Activated T-helper 2 cell treated with anti-CD3 and anti-CD28 coated beads, Interferon-gamma antibody, Interleukin-2, Interleukin-4, amounts not matched to agents 10 μg/mL and 5 μg/mL and 100 μg/mL, durations not matched to agents 14 hours and 24 hours and 36 hours (primary cell): ENCODE measurements around the gene SLC25A6. TPM values are rescaled to one million over a fixed set of nuclear protein-coding genes. Genes with fewer than 3 reads are reported as not detected.
"Not testable (repeated sequence)": the region's sequence is repeated elsewhere in the genome, so short reads cannot be mapped to it uniquely, and the experiment has no call there.

Source experiments
- DNase-seq: peaks from one replicate; pipeline ENCODE4 v3.0.0; 2021; ENCODE audit warnings: low spot score
- H3K27ac Mint-ChIP-seq: one replicate; pipeline ENCODE4 v1.8.0; 2021; ENCODE audit warnings: mixed read lengths
- H3K27me3 Mint-ChIP-seq: one replicate; pipeline ENCODE4 v1.8.0; 2021; ENCODE audit warnings: low read depth, mixed read lengths
- H3K36me3 Mint-ChIP-seq: one replicate; pipeline ENCODE4 v1.8.0; 2021; ENCODE audit warnings: low read depth, mixed read lengths
- H3K4me1 Mint-ChIP-seq: one replicate; pipeline ENCODE4 v1.8.0; 2021; ENCODE audit warnings: low read depth, mixed read lengths
- H3K4me3 Mint-ChIP-seq: one replicate; pipeline ENCODE4 v1.8.0; 2021; ENCODE audit warnings: low read depth, mild to moderate bottlenecking, moderate library complexity, mixed read lengths
- H3K9me3 Mint-ChIP-seq: one replicate; pipeline ENCODE4 v1.8.0; 2021; ENCODE audit warnings: mixed read lengths
- intact Hi-C: fragments of 100-400 bp; cut with micrococcal nuclease; formaldehyde crosslinking; loops from one replicate; pipeline ENCODE4 v1.15.1; 2023
- total RNA-seq: library from RNA; stranded (reverse); gene quantifications from 2 replicates; pipeline ENCODE4 v1.2.3, GENCODE V29; 2022

Gene SLC25A6
- total RNA-seq, 1 donor from 2014 or later: 325 TPM

DNA sequence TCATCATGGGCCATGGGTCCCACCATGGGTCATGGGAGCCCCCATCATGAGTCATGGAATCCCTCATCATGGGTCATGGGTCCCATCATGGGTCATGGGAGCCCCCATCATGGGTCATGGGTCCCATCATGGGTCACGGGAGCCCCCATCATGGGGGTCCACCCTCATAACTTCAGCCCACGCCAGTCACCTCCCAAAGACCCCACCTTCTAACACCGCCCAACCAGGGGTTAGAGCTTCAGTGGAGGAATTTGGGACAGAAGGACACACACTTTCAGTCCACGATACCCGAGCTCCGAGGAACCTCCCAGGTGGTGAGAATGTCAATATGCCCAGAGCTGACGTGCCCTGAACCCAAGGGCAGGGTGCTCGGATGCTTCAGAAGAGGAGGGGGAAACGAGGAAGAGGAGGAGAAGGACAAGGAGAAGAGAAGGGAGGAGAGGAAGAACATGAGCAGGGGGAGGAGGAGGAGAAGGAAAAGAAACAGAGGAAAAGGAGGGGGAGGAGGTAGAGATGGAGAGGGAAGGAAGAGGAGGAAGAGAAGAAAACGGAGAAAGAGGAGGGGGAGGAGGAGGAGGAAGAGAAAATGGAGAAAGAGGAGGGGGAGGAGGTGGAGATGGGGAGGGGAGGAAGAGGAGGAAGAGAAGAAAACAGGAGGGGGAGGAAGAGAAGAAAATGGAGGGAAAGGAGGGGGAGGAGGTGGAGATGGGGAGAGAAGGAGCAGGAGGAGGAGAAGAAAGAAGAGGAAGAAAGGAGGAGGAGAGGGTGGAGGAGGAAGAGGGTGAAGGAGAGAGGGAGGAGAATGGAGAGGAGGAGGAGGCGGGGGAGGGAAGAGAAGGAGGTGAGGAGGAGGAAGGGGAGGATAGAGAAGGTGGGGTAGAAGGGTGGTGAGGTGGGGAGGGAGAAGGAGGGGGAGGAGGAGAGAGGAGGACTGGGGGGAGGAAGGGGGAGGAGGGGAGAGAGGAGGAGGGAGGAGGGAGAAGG is 37.6 kb downstream of the SLC25A6 start:
- no peak for DNase-seq
- H3K27ac Mint-ChIP-seq: peak overlapping the region; percentile 62
- peaks cover 5% of the 10 kb centered on the region for H3K9me3 Mint-ChIP-seq
- no peaks in the 10 kb centered on the region for H3K27me3 Mint-ChIP-seq
- peaks cover 3% of the 10 kb centered on the region for H3K4me1 Mint-ChIP-seq
- intact Hi-C loops: no loop called here
- no peak overlapping the region for H3K4me3 Mint-ChIP-seq
- peaks cover 42% of the 10 kb centered on the region for H3K36me3 Mint-ChIP-seq

DNA sequence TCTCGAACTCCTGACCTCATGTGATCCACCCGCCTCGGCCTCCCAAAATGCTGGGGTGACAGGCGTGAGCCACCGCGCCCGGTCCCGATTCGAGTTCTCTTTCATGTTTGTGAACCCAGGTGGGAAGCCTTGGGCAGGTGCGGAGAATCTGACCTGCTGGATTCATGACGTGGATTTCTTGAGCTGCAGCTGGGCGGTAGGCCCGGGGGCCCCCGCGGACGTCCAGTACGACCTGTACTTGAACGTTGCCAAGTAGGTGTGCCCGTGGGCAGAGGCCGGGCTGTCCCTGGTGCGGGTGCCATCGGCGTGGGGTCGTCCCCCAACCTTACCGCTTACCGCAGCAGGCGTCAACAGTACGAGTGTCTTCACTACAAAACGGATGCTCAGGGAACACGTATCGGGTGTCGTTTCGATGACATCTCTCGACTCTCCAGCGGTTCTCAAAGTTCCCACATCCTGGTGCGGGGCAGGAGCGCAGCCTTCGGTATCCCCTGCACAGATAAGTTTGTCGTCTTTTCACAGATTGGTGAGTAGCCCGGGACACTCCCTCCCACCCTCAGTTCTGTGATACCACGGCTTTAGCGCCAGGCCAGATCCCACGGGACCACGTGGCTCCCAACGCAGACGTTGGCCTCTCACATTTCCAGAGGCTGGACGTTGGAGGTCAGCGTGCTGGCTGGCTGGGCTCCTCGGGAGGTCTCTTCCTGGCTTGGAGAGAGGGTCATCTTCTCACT is 39.8 kb downstream of the SLC25A6 start:
- no peaks in the 10 kb centered on the region for H3K9me3 Mint-ChIP-seq
- DNase-seq: no peak
- intact Hi-C loops: no loop called here
- H3K4me3 Mint-ChIP-seq: no peak overlapping the region
- peaks cover 3% of the 10 kb centered on the region for H3K4me1 Mint-ChIP-seq
- no peaks in the 10 kb centered on the region for H3K27me3 Mint-ChIP-seq
- peaks cover 28% of the 10 kb centered on the region for H3K36me3 Mint-ChIP-seq
- H3K27ac Mint-ChIP-seq: no peak overlapping the region

- intact Hi-C loops, H3K9me3 Mint-ChIP-seq, H3K4me3 Mint-ChIP-seq, H3K27me3 Mint-ChIP-seq, H3K27ac Mint-ChIP-seq, H3K4me1 Mint-ChIP-seq, DNase-seq: not testable (repeated sequence)
- H3K36me3 Mint-ChIP-seq: peaks cover 32% of the 10 kb centered on the region
These were observed 42.3 kb downstream of the SLC25A6 start for GRCh38 chrX:1349606-1350005.

DNA sequence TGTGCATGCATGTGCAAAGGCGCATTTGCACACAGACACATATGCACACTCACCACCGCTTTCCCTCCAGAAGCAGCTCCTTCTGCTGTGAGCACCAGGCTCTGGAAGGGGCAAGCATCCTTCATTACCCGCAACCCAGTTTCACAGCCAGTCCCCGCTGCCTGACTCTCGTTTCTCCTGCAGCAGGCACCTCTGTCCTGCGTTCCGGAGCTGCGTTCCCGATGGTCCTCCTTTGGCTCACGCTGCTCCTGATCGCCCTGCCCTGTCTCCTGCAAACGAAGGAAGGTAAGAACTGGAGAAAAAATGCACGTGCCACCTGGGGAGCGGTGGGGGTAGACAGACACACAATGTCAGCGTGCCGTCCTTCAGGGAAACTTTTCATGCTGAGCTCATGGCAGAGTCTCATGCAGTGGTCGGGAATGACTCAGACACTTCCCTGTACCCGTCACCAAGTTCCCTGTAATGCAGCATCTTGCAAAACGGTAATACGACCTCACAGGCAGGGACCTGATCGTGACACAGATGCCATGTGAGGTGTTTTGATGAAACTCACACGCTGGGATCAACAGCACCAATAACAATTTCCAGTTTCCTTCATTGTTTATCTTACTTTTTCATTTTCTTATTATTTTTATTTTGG is 50.2 kb downstream of the SLC25A6 start:
- no peak overlapping the region for H3K27ac Mint-ChIP-seq
- no peak for DNase-seq
- no peaks in the 10 kb centered on the region for H3K27me3 Mint-ChIP-seq
- H3K4me3 Mint-ChIP-seq: no peak overlapping the region
- peaks cover 68% of the 10 kb centered on the region for H3K36me3 Mint-ChIP-seq
- peaks cover 5% of the 10 kb centered on the region for H3K4me1 Mint-ChIP-seq
- intact Hi-C loops: no loop called here
- H3K9me3 Mint-ChIP-seq: peaks cover 19% of the 10 kb centered on the region

DNA sequence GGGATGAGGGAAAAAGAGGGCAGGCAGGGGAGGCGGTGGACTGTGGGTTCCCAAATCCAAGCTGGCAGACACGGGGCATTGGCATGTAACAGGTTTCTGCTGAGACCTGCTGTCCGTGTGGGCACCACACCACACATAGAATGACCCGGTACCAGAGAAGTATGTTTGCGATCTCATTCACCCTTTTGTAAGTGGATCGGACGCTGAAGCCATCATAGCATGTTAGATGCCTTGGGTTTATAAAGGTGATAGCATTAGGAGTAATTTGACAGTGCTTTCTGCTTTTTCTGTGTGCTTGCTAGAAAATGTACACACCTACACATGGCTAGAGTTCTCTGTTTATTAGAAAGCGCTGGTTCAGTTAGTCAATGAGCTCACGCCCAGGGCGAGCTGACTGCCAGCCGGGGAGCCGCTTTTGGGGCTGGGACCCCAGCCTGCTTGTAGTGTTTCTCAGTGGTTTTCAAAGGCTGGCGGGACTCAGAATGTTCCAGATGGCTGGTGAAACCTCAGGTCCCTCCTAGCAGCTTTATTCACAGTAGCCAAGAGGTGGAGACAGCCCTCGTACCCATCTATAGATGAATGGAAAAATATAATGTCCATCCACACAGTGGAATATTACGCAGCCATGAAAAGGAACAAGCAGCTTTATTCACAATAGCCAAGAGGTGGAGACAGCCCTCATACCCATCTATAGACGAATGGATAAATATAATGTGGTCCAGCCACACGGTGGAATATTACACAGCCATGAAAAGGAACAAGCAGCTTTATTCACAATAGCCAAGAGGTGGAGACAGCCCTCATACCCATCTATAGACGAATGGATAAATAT is 54.7 kb downstream of the SLC25A6 start:
- H3K9me3 Mint-ChIP-seq: peaks cover 26% of the 10 kb centered on the region
- peak overlapping the region; percentile 83 for H3K27ac Mint-ChIP-seq
- H3K4me3 Mint-ChIP-seq: peak overlapping the region; percentile 85
- no peak for DNase-seq
- intact Hi-C loops: loop anchor here (2.0 to 10.0 kb wide), 2 partner anchors 16 to 258 kb away; partner anchors contain the start of gene AKAP17A
- H3K4me1 Mint-ChIP-seq: peaks cover 26% of the 10 kb centered on the region
- no peaks in the 10 kb centered on the region for H3K27me3 Mint-ChIP-seq
- peaks cover 51% of the 10 kb centered on the region for H3K36me3 Mint-ChIP-seq

DNA sequence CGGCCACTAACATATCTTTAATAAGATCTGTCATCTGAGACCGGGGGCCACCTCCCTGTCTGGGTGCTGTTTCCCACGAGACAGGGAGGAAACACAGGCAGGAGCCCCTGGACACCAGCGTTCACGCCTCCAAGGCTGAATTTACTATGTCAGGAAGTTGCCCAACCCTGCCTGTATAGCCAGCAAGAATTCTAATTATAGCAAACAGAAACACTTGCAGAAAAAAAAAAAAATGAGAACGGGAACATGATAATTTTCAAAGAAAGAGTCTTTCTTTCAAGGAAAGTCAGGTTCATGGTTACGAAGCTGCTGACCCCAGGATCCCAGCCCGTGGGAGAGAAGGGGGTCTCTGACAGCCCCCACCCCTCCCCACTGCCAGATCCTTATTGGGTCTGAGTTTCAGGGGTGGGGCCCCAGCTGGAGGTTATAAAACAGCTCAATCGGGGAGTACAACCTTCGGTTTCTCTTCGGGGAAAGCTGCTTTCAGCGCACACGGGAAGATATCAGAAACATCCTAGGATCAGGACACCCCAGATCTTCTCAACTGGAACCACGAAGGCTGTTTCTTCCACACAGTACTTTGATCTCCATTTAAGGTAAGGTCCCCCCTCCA is 55.5 kb downstream of the SLC25A6 start, which contains the start of gene IL3RA:
Gene IL3RA (plus strand): TSS at position 455 of the 613 bp plus-strand sequence. CDS start 4,981 bp downstream, outside the sequence.
- intact Hi-C loops: loop anchor here (2.0 to 10.0 kb wide), 2 partner anchors 16 to 258 kb away; partner anchors contain the start of gene AKAP17A
- Mint-ChIP-seq H3K27ac (peak within 1 kb of the TSS; percentile 83), H3K36me3 (peaks cover 43% of the 10 kb centered on the region), H3K4me1 (peaks cover 26% of the 10 kb centered on the region), H3K27me3 (no peaks in the 10 kb centered on the region), H3K9me3 (peaks cover 22% of the 10 kb centered on the region), H3K4me3 (peak within 1 kb of the TSS; percentile 85)
- DNase-seq: peak; percentile 48

Other genes starting within 250 kb of the SLC25A6 start
- gene CRLF2, start 179.5 kb downstream of the SLC25A6 start, total RNA-seq: 5.6 and 6.0 TPM in 2 replicates
- 0.25 and 0.62 TPM in 2 replicates for gene CSF2RA, start 123.3 kb downstream of the SLC25A6 start, total RNA-seq
- gene IL3RA, start 55.3 kb downstream of the SLC25A6 start, total RNA-seq: 6.8 and 7.4 TPM in 2 replicates
- 41.8 and 42.6 TPM in 2 replicates for gene ASMTL, start 60.8 kb upstream of the SLC25A6 start, total RNA-seq
- 33.1 and 34.5 TPM in 2 replicates for gene P2RY8, start 145.1 kb upstream of the SLC25A6 start, total RNA-seq
- 67.4 and 67.6 TPM in 2 replicates for gene AKAP17A, start 199.5 kb upstream of the SLC25A6 start, total RNA-seq
- not detected in 2 replicates for gene ASMT, start 222.9 kb upstream of the SLC25A6 start, total RNA-seq